Renal cortex interstitium (tissue), 11 donors: ENCODE data around the gene WFDC12. TPM values are rescaled to one million over a fixed set of nuclear protein-coding genes. Genes with fewer than 3 reads are reported as not detected.

Experiments used
- DNase-seq, 11 donors: peaks; one replicate each; pipeline ENCODE4 v3.0.0-alpha.2; 2013; ENCODE audit warnings: low read depth in 9 of 11, low spot score in 4 of 11; ENCODE audit errors: extremely low read depth in 1 of 11
- polyA plus RNA-seq, 3 donors: library from polyadenylated mRNA; unstranded; fragments of 120-200 nt; gene quantifications; one replicate each; pipeline ENCODE4 v1.2.1, GENCODE V29; 2013; ENCODE audit not compliant: insufficient read length in 3 of 3

Gene WFDC12
- polyA plus RNA-seq, 3 donors: not detected

DNA sequence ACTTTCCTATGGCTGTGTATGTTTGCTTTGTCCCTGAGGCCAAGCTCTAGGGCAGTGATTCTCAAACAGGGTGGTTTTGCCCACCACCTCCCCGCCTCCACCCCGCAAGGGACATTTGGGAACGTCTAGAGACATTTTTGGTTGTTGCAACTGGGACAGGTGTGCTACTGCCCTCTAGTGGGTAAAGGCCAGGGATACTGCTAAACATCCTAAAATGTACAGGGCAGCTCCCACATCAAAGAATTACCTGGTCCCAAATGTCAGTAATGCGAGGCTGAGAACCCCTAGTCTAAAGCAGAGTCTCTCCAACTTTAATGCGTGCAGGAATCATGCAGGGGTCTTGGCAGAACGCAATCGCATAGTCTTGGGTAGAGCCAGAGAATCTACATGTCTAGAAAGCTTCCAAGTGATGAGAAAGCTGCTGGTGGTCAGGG is 28.4 kb downstream of the WFDC12 start:
- DNase-seq: peak in 7 of 11 donors; percentile 21 to 44 (median 38)

DNA sequence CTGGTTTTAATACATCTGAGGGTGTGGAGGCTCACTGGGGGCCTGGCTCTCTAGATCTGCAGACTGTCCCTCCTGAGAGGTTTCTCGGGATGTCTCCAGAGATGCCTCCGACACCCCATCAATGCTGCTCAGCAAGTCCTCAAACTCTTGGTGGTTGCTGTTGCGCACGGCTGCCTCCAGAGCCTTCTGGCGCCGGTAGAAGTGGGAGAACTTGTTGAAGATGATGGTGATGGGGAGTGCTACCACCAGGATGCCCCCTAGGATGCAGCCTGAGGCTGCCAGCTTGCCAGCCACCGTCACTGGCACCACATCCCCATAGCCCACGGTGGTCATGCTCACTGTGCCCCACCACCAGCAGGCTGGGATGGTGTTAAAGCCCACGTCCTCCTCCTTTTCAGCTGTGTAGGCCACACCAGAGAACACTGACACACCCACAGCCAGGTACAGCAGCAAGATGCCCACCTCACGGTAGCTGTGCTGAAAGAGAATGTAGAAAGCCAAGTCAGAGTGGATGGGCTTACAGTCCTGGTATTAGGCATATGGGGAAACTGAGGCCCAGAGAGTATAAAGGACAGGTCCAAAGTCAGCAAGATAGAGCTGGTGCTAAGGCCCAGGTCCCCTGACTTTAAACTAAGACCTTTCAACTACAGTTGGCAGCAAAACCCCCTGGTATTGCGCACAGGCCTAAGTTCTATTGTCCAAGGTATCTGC is 29.2 kb downstream of the WFDC12 start:
- no peak for DNase-seq

GRCh38 chr20:45094201-45094600 is 30.1 kb downstream of the WFDC12 start:
- DNase-seq: no peak

DNA sequence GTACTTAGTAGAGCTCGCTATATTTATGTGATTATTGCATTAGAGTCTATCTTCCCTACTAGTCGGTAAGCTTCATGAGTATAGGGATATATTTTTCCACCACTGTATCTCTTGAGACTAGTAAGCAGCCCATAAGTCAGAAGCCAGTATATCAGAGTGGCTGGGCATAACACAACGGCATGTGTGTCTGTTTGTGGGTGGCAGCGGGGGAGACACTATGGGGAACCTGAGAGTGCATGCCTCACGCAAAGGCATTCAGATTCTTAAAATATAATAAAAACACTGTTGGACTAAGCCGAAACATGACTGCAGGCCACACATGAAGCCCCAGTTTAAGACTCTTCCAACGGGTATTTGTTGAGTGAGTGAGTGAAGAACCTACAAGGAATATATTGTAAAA is 31.4 kb downstream of the WFDC12 start:
- DNase-seq: no peak

GRCh38 chr20:45091366-45091765 is 32.9 kb downstream of the WFDC12 start:
- DNase-seq: no peak

- DNase-seq: no peak
These were observed 33.8 kb downstream of the WFDC12 start for GRCh38 chr20:45090481-45090880.

GRCh38 chr20:45088247-45088646 is 36.0 kb downstream of the WFDC12 start:
- DNase-seq: no peak

GRCh38 chr20:45087814-45088213 is 36.5 kb downstream of the WFDC12 start:
- DNase-seq: no peak

DNA sequence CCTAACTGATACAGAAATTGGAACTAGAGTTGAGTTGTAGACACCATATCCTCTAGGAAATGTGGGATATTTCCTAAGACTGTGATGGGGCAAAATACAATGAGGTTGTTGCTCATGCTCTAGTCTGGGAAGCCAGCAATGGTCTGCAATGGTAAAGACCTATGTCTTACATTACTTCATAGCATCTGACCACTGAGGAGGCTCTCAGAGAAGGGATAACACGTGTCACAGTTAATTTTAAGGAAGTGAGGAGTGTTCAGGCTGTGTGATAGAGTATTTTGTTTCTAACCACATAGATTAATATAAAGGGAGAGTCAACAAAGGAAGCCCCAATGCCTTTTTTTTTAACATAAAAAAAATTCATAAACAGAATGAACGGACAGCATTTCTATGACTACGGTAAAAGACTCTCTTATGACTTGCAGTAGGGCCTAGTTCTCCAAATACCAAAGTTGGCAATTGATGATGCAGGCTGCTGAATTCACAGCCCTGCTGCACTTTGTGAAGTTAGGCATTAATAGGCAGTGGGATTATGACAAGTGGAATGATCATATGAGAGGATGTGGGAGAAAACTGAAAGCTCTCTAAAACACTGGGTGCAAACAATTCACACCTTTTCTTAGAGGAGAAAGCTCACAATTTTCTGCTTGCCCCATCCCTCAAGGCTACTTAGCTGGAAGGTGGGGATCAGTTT is 37.0 kb downstream of the WFDC12 start:
- no peak for DNase-seq

DNA sequence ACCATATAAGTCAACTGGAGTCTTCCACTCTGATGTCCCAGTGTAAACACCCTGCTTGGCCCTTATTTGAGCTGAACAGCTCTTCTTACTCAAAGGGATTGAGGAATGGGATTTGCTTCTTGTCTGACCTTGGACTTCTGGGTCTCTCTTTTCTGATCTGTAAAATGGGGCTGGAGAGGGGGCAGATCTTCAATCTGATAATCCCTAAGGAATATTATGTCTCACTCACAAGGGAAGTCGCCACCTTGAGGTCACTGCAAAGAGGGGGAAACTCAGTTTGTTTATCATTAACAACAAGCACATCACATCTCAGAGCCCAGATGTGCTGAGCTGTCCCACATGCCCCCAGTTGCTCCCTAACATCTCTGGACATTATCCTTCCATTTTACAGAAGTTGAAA is 38.4 kb downstream of the WFDC12 start:
- no peak for DNase-seq

DNA sequence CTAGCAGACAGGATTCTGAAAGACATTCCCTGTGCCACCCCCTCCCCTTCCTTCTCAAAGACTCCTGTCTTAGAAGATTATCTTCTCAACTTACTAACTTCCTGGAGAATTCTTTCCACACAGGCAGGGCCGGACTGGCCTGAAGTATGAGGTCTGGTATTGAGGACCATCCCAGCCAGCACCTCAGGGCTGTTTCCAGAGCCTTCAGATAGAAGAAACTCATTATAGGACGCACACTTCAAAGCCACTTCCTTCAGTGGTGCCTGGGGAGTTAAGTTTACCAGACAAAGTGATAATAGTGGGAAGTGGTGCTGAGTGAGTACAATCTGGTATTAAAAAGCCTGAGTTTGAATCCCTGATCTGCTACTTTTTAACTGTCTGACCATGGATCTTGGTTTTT is 39.0 kb downstream of the WFDC12 start:
- no peak for DNase-seq

- no peak for DNase-seq
These were observed 41.1 kb downstream of the WFDC12 start for GRCh38 chr20:45083127-45083526.

DNA sequence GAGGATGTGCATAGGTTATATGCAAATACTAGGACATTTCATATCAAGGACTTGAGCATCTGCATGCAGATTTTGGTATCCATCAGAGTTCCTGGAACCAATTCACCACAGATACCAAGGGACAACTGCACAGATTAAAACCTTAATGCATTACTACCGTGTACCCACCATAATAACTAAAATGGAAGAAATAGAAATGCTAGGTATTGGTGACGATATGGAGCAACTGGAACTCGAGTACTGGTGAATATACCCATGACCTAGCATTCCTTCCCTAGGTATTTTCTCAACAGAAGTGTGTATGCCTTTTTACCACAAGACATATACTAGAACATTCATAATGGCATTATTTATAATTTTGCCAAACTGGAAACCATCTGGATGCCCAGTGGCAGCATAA is 41.8 kb downstream of the WFDC12 start:
- DNase-seq: no peak

GRCh38 chr20:45080867-45081624 is 43.2 kb downstream of the WFDC12 start:
- DNase-seq: no peak

- DNase-seq: no peak
These were observed 46.7 kb downstream of the WFDC12 start for GRCh38 chr20:45077559-45077958.

Other genes with a start within 250 kb of the WFDC12 start
- gene YWHAB, start 238.8 kb downstream of the WFDC12 start, polyA plus RNA-seq: 100 to 1,000 TPM; 203 to 250 (median 209) TPM
- gene PABPC1L, start 214.4 kb downstream of the WFDC12 start, polyA plus RNA-seq: 100 to 1,000 TPM in 1 of 3 donors, 10 to 100 TPM in 2; 59.6 to 104 (median 62.8) TPM
- 10 to 100 TPM; 36.8 to 42.6 (median 40.9) TPM for gene TOMM34, start 164.1 kb downstream of the WFDC12 start, polyA plus RNA-seq
- gene STK4, start 158.0 kb downstream of the WFDC12 start, polyA plus RNA-seq: 10 to 100 TPM; 16.7 to 20.8 (median 19.8) TPM
- under 1 TPM; 0.42 to 0.65 (median 0.62) TPM for gene KCNS1, start 23.3 kb downstream of the WFDC12 start, polyA plus RNA-seq
- not detected for gene WFDC5, start 9.3 kb downstream of the WFDC12 start, polyA plus RNA-seq
- not detected for gene PI3, start 50.4 kb upstream of the WFDC12 start, polyA plus RNA-seq
- not detected for gene SEMG1, start 82.6 kb upstream of the WFDC12 start, polyA plus RNA-seq
- under 1 TPM in 1 of 3 donors, not detected in 2; 0.17 TPM for gene SEMG2, start 96.9 kb upstream of the WFDC12 start, polyA plus RNA-seq
- 1 to 10 TPM in 1 of 3 donors, under 1 TPM in 1, not detected in 1; 0.34 to 1.3 TPM for gene SLPI, start 130.1 kb upstream of the WFDC12 start, polyA plus RNA-seq
- gene RBPJL, start 182.4 kb upstream of the WFDC12 start, polyA plus RNA-seq: under 1 TPM in 1 of 3 donors, not detected in 2; 0.20 TPM
- gene MATN4, start 183.8 kb upstream of the WFDC12 start, polyA plus RNA-seq: under 1 TPM; 0.17 to 0.55 (median 0.41) TPM
- 100 to 1,000 TPM; 130 to 177 (median 159) TPM for gene SDC4, start 224.0 kb upstream of the WFDC12 start, polyA plus RNA-seq
- gene SYS1, start 238.7 kb upstream of the WFDC12 start, polyA plus RNA-seq: 10 to 100 TPM; 32.5 to 34.1 (median 33.7) TPM